Keratinocyte (primary cell): Measurements from ENCODE around the gene NGRN. TPM values are rescaled to one million over a fixed set of nuclear protein-coding genes. Genes with fewer than 3 reads are reported as not detected.
A peak's percentile ranks its signal among the peaks of the same experiment; 100 is the strongest.

Experiments used
- DNase-seq: peaks from one replicate; pipeline ENCODE4 v3.0.0-alpha.2; 2011; ENCODE audit warnings: low read depth, missing footprints, low spot score
- FAIRE-seq: peaks from 2 replicates; lab custom pipeline; 2011; peaks lifted over from hg19 to GRCh38; lab: Jason Lieb, UNC
- H2AFZ ChIP-seq: 2 replicates; pipeline ENCODE4 v1.6.0; 2012; ENCODE audit warnings: low read length, control low read depth, inconsistent platforms; ENCODE audit not compliant: control insufficient read depth
- H3K27ac ChIP-seq: 2 replicates; pipeline ENCODE4 v1.5.1; 2011; ENCODE audit warnings: low read length; ENCODE audit not compliant: control insufficient read depth, insufficient read depth
- H3K27me3 ChIP-seq: 3 replicates; pipeline ENCODE4 v1.6.0; 2011; ENCODE audit warnings: low read length; ENCODE audit not compliant: control insufficient read depth, insufficient read depth; ENCODE audit errors: extremely low read depth
- H3K36me3 ChIP-seq, 2 experiments: 2 replicates in 1 of 2; 3 replicates in 1 of 2; pipeline ENCODE4 v1.5.1; 2011; ENCODE audit warnings: low read length in 2 of 2, mild to moderate bottlenecking in 1 of 2; ENCODE audit not compliant: control insufficient read depth in 2 of 2, insufficient read depth in 2 of 2; ENCODE audit errors: extremely low read depth in 1 of 2
- H3K4me1 ChIP-seq: 3 replicates; pipeline ENCODE4 v1.5.1; 2011; ENCODE audit warnings: low read length; ENCODE audit not compliant: control insufficient read depth, insufficient read depth; ENCODE audit errors: extremely low read depth
- H3K4me2 ChIP-seq: 3 replicates; pipeline ENCODE4 v1.6.0; 2011; ENCODE audit warnings: low read depth, low read length; ENCODE audit not compliant: control insufficient read depth, insufficient read depth; ENCODE audit errors: extremely low read depth
- H3K4me3 ChIP-seq, 3 experiments: fragments of 200-600 bp in 1 of 3; sonication (generic) in 1 of 3; 2 replicates in 2 of 3; 3 replicates in 1 of 3; pipeline ENCODE4 v1.5.1; 2011 to 2016; ENCODE audit warnings: low read length in 3 of 3, mild to moderate bottlenecking in 3 of 3, control low read depth in 2 of 3, inconsistent platforms in 1 of 3, low read depth in 1 of 3, mixed read lengths in 1 of 3, mixed run types in 1 of 3, moderate library complexity in 1 of 3; ENCODE audit not compliant: control insufficient read depth in 2 of 3, insufficient read depth in 2 of 3; ENCODE audit errors: extremely low read depth in 1 of 3
- H3K79me2 ChIP-seq: 2 replicates; pipeline ENCODE4 v1.6.0; 2012; ENCODE audit warnings: low read length; ENCODE audit not compliant: control insufficient read depth, insufficient read depth
- H3K9ac ChIP-seq: 3 replicates; pipeline ENCODE4 v1.6.0; 2011; ENCODE audit warnings: low read length; ENCODE audit not compliant: control insufficient read depth, insufficient read depth; ENCODE audit errors: extremely low read depth
- H3K9me1 ChIP-seq: 3 replicates; pipeline ENCODE4 v1.6.0; 2011; ENCODE audit warnings: low read length; ENCODE audit not compliant: control insufficient read depth, insufficient read depth; ENCODE audit errors: extremely low read depth
- H3K9me3 ChIP-seq: 2 replicates; pipeline ENCODE4 v1.5.1; 2012; ENCODE audit warnings: low read depth, low read length; ENCODE audit not compliant: control insufficient read depth
- H4K20me1 ChIP-seq: 3 replicates; pipeline ENCODE4 v1.6.0; 2011; ENCODE audit warnings: low read length; ENCODE audit not compliant: control insufficient read depth, insufficient read depth; ENCODE audit errors: extremely low read depth
- CTCF ChIP-seq, 3 experiments: IDR thresholded peaks in 1 of 3; conservative IDR thresholded peaks in 1 of 3; optimal IDR thresholded peaks in 1 of 3; 2 replicates in 2 of 3; 3 replicates in 1 of 3; pipeline versions ENCODE3 to v1.5.1; 2011; ENCODE audit warnings: low read length in 3 of 3, mild to moderate bottlenecking in 3 of 3, moderate library complexity in 2 of 3, control low read depth in 1 of 3, inconsistent platforms in 1 of 3; ENCODE audit not compliant: insufficient read depth in 2 of 3; ENCODE audit errors: extremely low read depth in 1 of 3
- EZH2 ChIP-seq: IDR thresholded peaks from one replicate; pipeline ENCODE4 v1.6.1; 2012; ENCODE audit warnings: inconsistent platforms, mild to moderate bottlenecking, low read length, moderate library complexity
- dilution Hi-C: fragments of 300-500 bp; cut with MboI; formaldehyde crosslinking; loops from one replicate; pipeline ENCODE4 v1.7.0; 2020; ENCODE audit warnings: low sequenced_read_pairs; ENCODE audit not compliant: extremely low pct_ligation_motif_present
- polyA plus RNA-seq, 5 experiments: library from polyadenylated mRNA; depleted of rRNA in 3 of 5; stranded (reverse) in 3 of 5; stranded (forward) in 1 of 5; unstranded in 1 of 5; fragments of >200 nt; gene quantifications; 1 replicate in 1 of 5; 2 replicates in 3 of 5; 3 replicates in 1 of 5; pipeline versions ENCODE4 v1.2.1 to v1.2.3, GENCODE V29; 2011 to 2012; ENCODE audit warnings: missing spikeins in 2 of 5, low read depth in 1 of 5, low replicate concordance in 1 of 5

The NGRN gene
- polyA plus RNA-seq, 1 donor (not counting 4 experiments of a cell fraction or from before 2014, with no cell fraction given), result 54.9 TPM

- H3K9me3 ChIP-seq, result no peaks in the 10 kb centered on the region
- TF ChIP-seq CTCF (optimal IDR thresholded peaks at IDR 0.05 in 1 of 3, IDR thresholded peaks at IDR 0.05 in 1 of 3, conservative IDR thresholded peaks at IDR 0.05 in 1 of 3; ENCODE audit: extremely low read depth in 1 of 3, insufficient read depth in 2 of 3, low read length in 3 of 3) (peak; percentile 51 to 62 (median 59)), EZH2 (no peak)
- H3K36me3 ChIP-seq, result peaks cover 31 to 53% of the 10 kb centered on the region in 2 experiments
- H3K4me1 ChIP-seq, result peaks cover 17% of the 10 kb centered on the region
- H3K27me3 ChIP-seq, result no peaks in the 10 kb centered on the region
- no peaks in the 10 kb centered on the region for H4K20me1 ChIP-seq
- DNase-seq, result no peak
- no peak overlapping the region for H3K4me2 ChIP-seq
- H3K27ac ChIP-seq, result no peak overlapping the region
- dilution Hi-C loops, result no loop called here
- H2AFZ ChIP-seq, result no peak overlapping the region
- H3K9ac ChIP-seq, result no peak overlapping the region
- no peak overlapping the region for H3K4me3 ChIP-seq
- no peak for FAIRE-seq
- H3K79me2 ChIP-seq, result peaks cover 52% of the 10 kb centered on the region
- peaks cover 4% of the 10 kb centered on the region for H3K9me1 ChIP-seq
Measured at GRCh38 chr15:90219421-90220141, 45.9 kb upstream of the NGRN start.

GRCh38 chr15:90221246-90221900 lies 44.1 kb upstream of the NGRN start:
- TF ChIP-seq CTCF (optimal IDR thresholded peaks at IDR 0.05 in 1 of 3, IDR thresholded peaks at IDR 0.05 in 1 of 3, conservative IDR thresholded peaks at IDR 0.05 in 1 of 3; ENCODE audit: extremely low read depth in 1 of 3, insufficient read depth in 2 of 3, low read length in 3 of 3) (peak; percentile 61 to 87 (median 83)), EZH2 (no peak)
- no peak overlapping the region for H3K9ac ChIP-seq
- no peak overlapping the region for H2AFZ ChIP-seq
- H3K79me2 ChIP-seq, result peaks cover 36% of the 10 kb centered on the region
- H3K27me3 ChIP-seq, result no peaks in the 10 kb centered on the region
- H4K20me1 ChIP-seq, result no peaks in the 10 kb centered on the region
- no peak overlapping the region for H3K27ac ChIP-seq
- H3K4me3 ChIP-seq, result no peak overlapping the region
- DNase-seq (no peak), FAIRE-seq (peak; percentile 67)
- H3K36me3 ChIP-seq, result peaks cover 45 to 57% of the 10 kb centered on the region in 2 experiments
- H3K9me1 ChIP-seq, result peaks cover 5% of the 10 kb centered on the region
- no peak overlapping the region for H3K4me2 ChIP-seq
- no peaks in the 10 kb centered on the region for H3K9me3 ChIP-seq
- dilution Hi-C loops, result no loop called here
- H3K4me1 ChIP-seq, result peaks cover 13% of the 10 kb centered on the region
